Measurements from ENCODE around the gene SLC7A4.

DNA sequence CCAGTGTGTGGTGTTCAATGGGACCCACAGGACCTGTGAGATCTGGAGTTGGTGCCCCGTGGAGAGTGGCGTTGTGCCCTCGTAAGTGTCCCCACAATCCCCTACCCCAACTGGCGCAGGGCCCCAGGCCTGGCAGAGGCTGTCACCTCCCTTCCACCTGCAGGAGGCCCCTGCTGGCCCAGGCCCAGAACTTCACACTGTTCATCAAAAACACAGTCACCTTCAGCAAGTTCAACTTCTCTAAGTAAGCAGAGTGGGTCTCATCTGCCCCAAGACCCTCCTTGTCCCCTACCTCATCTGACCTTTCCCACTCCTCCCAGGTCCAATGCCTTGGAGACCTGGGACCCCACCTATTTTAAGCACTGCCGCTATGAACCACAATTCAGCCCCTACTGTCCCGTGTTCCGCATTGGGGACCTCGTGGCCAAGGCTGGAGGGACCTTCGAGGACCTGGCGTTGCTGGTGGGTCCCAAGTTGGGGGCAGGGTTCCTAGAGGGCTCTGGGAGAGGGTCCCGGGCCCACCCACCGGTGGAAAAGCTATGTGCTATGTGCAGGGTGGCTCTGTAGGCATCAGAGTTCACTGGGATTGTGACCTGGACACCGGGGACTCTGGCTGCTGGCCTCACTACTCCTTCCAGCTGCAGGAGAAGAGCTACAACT lies 9.3 kb downstream of the SLC7A4 start:
- TF ChIP-seq, protein P1, sequence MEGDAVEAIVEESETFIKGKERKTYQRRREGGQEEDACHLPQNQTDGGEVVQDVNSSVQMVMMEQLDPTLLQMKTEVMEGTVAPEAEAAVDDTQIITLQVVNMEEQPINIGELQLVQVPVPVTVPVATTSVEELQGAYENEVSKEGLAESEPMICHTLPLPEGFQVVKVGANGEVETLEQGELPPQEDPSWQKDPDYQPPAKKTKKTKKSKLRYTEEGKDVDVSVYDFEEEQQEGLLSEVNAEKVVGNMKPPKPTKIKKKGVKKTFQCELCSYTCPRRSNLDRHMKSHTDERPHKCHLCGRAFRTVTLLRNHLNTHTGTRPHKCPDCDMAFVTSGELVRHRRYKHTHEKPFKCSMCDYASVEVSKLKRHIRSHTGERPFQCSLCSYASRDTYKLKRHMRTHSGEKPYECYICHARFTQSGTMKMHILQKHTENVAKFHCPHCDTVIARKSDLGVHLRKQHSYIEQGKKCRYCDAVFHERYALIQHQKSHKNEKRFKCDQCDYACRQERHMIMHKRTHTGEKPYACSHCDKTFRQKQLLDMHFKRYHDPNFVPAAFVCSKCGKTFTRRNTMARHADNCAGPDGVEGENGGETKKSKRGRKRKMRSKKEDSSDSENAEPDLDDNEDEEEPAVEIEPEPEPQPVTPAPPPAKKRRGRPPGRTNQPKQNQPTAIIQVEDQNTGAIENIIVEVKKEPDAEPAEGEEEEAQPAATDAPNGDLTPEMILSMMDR (IDR thresholded peaks at IDR 0.05): no peak
- no peak for TF ChIP-seq POLR2A (IDR thresholded peaks at IDR 0.05)

All from testis (tissue), 2 donors.